Suppressor macrophage treated with lipopolysaccharide for 4 hours (primary cell): ENCODE data around the gene PCBP3.
"Not testable (repeated sequence)": the region's sequence is repeated elsewhere in the genome, so short reads cannot be mapped to it uniquely, and the experiment has no call there.

ENCODE experiments used
- DNase-seq: peaks from one replicate; pipeline ENCODE4 v3.0.0-alpha.2; 2020

PCBP3 gene

GRCh38 chr21:45791562-45792418, 148.3 kb downstream of the PCBP3 start:
- DNase-seq, result no peak

GRCh38 chr21:45792682-45793383, 149.3 kb downstream of the PCBP3 start:
- DNase-seq, result no peak

- DNase-seq, result no peak
Measured at GRCh38 chr21:45794027-45794426, 150.5 kb downstream of the PCBP3 start.

GRCh38 chr21:45796003-45796402, 152.5 kb downstream of the PCBP3 start:
- no peak for DNase-seq

- DNase-seq, result no peak
Measured at GRCh38 chr21:45797338-45797737, 153.8 kb downstream of the PCBP3 start.

GRCh38 chr21:45799765-45800338, 156.3 kb downstream of the PCBP3 start:
- DNase-seq, result no peak

- no peak for DNase-seq
Measured at GRCh38 chr21:45800339-45801080, 157.0 kb downstream of the PCBP3 start.

GRCh38 chr21:45801129-45801964, 157.8 kb downstream of the PCBP3 start:
- DNase-seq, result no peak

GRCh38 chr21:45801989-45802388, 158.5 kb downstream of the PCBP3 start:
- no peak for DNase-seq

GRCh38 chr21:45802425-45802824, 158.9 kb downstream of the PCBP3 start:
- no peak for DNase-seq

GRCh38 chr21:45802956-45803617, 159.6 kb downstream of the PCBP3 start:
- no peak for DNase-seq

GRCh38 chr21:45803618-45804340, 160.3 kb downstream of the PCBP3 start:
- no peak for DNase-seq

GRCh38 chr21:45804809-45805313, 161.3 kb downstream of the PCBP3 start:
- no peak for DNase-seq

GRCh38 chr21:45805321-45805720, 161.8 kb downstream of the PCBP3 start:
- DNase-seq, result no peak

- DNase-seq, result no peak
Measured at GRCh38 chr21:45806042-45806441, 162.5 kb downstream of the PCBP3 start.

- not testable (repeated sequence) for DNase-seq
Measured at GRCh38 chr21:45808663-45809062, 165.1 kb downstream of the PCBP3 start.

- no peak for DNase-seq
Measured at GRCh38 chr21:45809421-45809820, 165.9 kb downstream of the PCBP3 start.

GRCh38 chr21:45811136-45811535, 167.6 kb downstream of the PCBP3 start:
- no peak for DNase-seq

GRCh38 chr21:45814210-45814940, 170.8 kb downstream of the PCBP3 start:
- not testable (repeated sequence) for DNase-seq

GRCh38 chr21:45815781-45816180, 172.3 kb downstream of the PCBP3 start:
- not testable (repeated sequence) for DNase-seq
